NT2/D1 (cell line): ENCODE measurements around the gene ERGIC3.
"Not testable (repeated sequence)": the region's sequence is repeated elsewhere in the genome, so short reads cannot be mapped to it uniquely, and the experiment has no call there.

Experiments
- DNase-seq: peaks from one replicate; pipeline ENCODE4 v3.0.0-alpha.2; 2011; ENCODE audit warnings: low read depth, low spot score
- H3K27me3 ChIP-seq: 2 replicates; pipeline ENCODE4 v1.6.0; 2011; ENCODE audit warnings: mild to moderate bottlenecking; ENCODE audit not compliant: insufficient read length, insufficient read depth
- H3K36me3 ChIP-seq: 2 replicates; pipeline ENCODE4 v1.6.1; 2011; ENCODE audit warnings: mild to moderate bottlenecking, low read length, mixed read lengths; ENCODE audit not compliant: insufficient read depth, insufficient read length
- H3K4me1 ChIP-seq: 2 replicates; pipeline ENCODE4 v1.5.1; 2011; ENCODE audit not compliant: insufficient read depth, insufficient read length
- H3K4me3 ChIP-seq: 2 replicates; pipeline ENCODE4 v1.5.1; 2011; ENCODE audit warnings: low read depth; ENCODE audit not compliant: insufficient read length
- H3K9ac ChIP-seq: 2 replicates; pipeline ENCODE4 v1.6.0; 2011; ENCODE audit warnings: low read depth; ENCODE audit not compliant: insufficient read length
- H3K9me3 ChIP-seq: 2 replicates; pipeline ENCODE4 v1.5.1; 2011; ENCODE audit warnings: mild to moderate bottlenecking, low read length; ENCODE audit not compliant: insufficient read depth
- SUZ12 ChIP-seq: IDR thresholded peaks from 2 replicates; pipeline ENCODE4 v1.6.1; 2011; ENCODE audit not compliant: insufficient read length, insufficient read depth; ENCODE audit errors: extremely low read depth
- YY1 ChIP-seq: IDR thresholded peaks from 2 replicates; pipeline ENCODE4 v1.6.1; 2011; ENCODE audit not compliant: insufficient read length, insufficient read depth
- ZNF274 ChIP-seq: IDR thresholded peaks from 2 replicates; pipeline ENCODE4 v1.6.1; 2011; ENCODE audit warnings: mild to moderate bottlenecking, low read depth, low read length

ERGIC3 gene

GRCh38 chr20:35510951-35511735 lies 30.7 kb upstream of the ERGIC3 start:
- Histone ChIP-seq H3K9me3 (no peaks in the 10 kb centered on the region), H3K4me1 (peaks cover 2% of the 10 kb centered on the region), H3K36me3 (peaks cover 94% of the 10 kb centered on the region), H3K27me3 (no peaks in the 10 kb centered on the region), H3K4me3 (no peak overlapping the region), H3K9ac (no peak overlapping the region)
- TF ChIP-seq YY1 (no peak), SUZ12 (no peak), ZNF274 (no peak)
- no peak for DNase-seq

GRCh38 chr20:35511814-35512420 lies 30.0 kb upstream of the ERGIC3 start:
- TF ChIP-seq YY1 (no peak), SUZ12 (no peak), ZNF274 (no peak)
- no peaks in the 10 kb centered on the region for H3K9me3 ChIP-seq
- H3K4me3 ChIP-seq, result no peak overlapping the region
- H3K9ac ChIP-seq, result no peak overlapping the region
- peaks cover 2% of the 10 kb centered on the region for H3K4me1 ChIP-seq
- peak; percentile 16 for DNase-seq
- no peaks in the 10 kb centered on the region for H3K27me3 ChIP-seq
- H3K36me3 ChIP-seq, result peaks cover 86% of the 10 kb centered on the region

- Histone ChIP-seq H3K9ac (no peak overlapping the region), H3K27me3 (no peaks in the 10 kb centered on the region), H3K36me3 (peaks cover 62% of the 10 kb centered on the region), H3K4me1 (peaks cover 2% of the 10 kb centered on the region), H3K9me3 (no peaks in the 10 kb centered on the region), H3K4me3 (no peak overlapping the region)
- no peak for TF ChIP-seq ZNF274
- TF ChIP-seq YY1, result no peak
- no peak for TF ChIP-seq SUZ12
- no peak for DNase-seq
Measured at GRCh38 chr20:35514371-35514932, 27.4 kb upstream of the ERGIC3 start.

- Histone ChIP-seq H3K4me1 (no peaks in the 10 kb centered on the region), H3K4me3 (no peak overlapping the region), H3K9ac (no peak overlapping the region), H3K9me3 (no peaks in the 10 kb centered on the region), H3K27me3 (no peaks in the 10 kb centered on the region), H3K36me3 (peaks cover 54% of the 10 kb centered on the region)
- no peak for TF ChIP-seq SUZ12
- DNase-seq, result no peak
Measured at GRCh38 chr20:35515341-35515740, 26.5 kb upstream of the ERGIC3 start.

- H3K4me1 ChIP-seq, result peaks cover 2% of the 10 kb centered on the region
- H3K9ac ChIP-seq, result no peak overlapping the region
- H3K36me3 ChIP-seq, result peaks cover 47% of the 10 kb centered on the region
- no peak for DNase-seq
- no peaks in the 10 kb centered on the region for H3K9me3 ChIP-seq
- H3K27me3 ChIP-seq, result no peaks in the 10 kb centered on the region
- H3K4me3 ChIP-seq, result no peak overlapping the region
- TF ChIP-seq SUZ12, result no peak
- TF ChIP-seq YY1, result no peak
- TF ChIP-seq ZNF274, result no peak
Measured at GRCh38 chr20:35515949-35516645, 25.8 kb upstream of the ERGIC3 start.

- no peak overlapping the region for H3K9ac ChIP-seq
- peaks cover 37% of the 10 kb centered on the region for H3K36me3 ChIP-seq
- peaks cover 2% of the 10 kb centered on the region for H3K4me1 ChIP-seq
- no peaks in the 10 kb centered on the region for H3K27me3 ChIP-seq
- no peaks in the 10 kb centered on the region for H3K9me3 ChIP-seq
- no peak overlapping the region for H3K4me3 ChIP-seq
- DNase-seq, result no peak
- TF ChIP-seq YY1 (no peak), ZNF274 (no peak), SUZ12 (no peak)
Measured at GRCh38 chr20:35517125-35517524, 24.8 kb upstream of the ERGIC3 start.

GRCh38 chr20:35517767-35518166 lies 24.1 kb upstream of the ERGIC3 start:
- H3K4me3 ChIP-seq, H3K9ac ChIP-seq, H3K27me3 ChIP-seq, DNase-seq, H3K9me3 ChIP-seq, H3K4me1 ChIP-seq: not testable (repeated sequence)
- peaks cover 31% of the 10 kb centered on the region for H3K36me3 ChIP-seq
